HepG2 (cell line): Measurements from ENCODE around the gene PBOV1. TPM values are rescaled to one million over a fixed set of nuclear protein-coding genes. Genes with fewer than 3 reads are reported as not detected.

ENCODE experiments used
- ATAC-seq: fragments of 200-7000 bp; cut with Tn5 transposase; 3 replicates; pipeline ENCODE4 v1.9.1; 2020; ENCODE audit warnings: mild to moderate bottlenecking, moderate library complexity
- BruUV-seq: library from RNA; stranded (reverse); fragments of 400-500 nt; replicated peaks from 2 replicates; lab custom pipeline; 2021; lab: Mats Ljungman, UMichigan
- CTCF ChIA-PET: fragments of 300-600 bp; formaldehyde crosslinking; extraction: SDS; loops from one replicate; lab custom pipeline; 2021; ENCODE audit warnings: low total read pairs, inconsistent platforms, low intra/inter-chr PET ratio; lab: Yijun Ruan, JAX
- POLR2A ChIA-PET: fragments of 350-600 bp; sonication (Branson Sonifier 250); formaldehyde crosslinking; loops from one replicate; lab custom pipeline; 2020; ENCODE audit warnings: antibody characterized with exemption, inconsistent platforms; lab: Yijun Ruan, JAX
- DNase-seq: peaks from one replicate; pipeline ENCODE4 v3.0.0-alpha.2; 2015; ENCODE audit warnings: low spot score
- FAIRE-seq: peaks from 3 replicates; lab custom pipeline; 2011; peaks lifted over from hg19 to GRCh38; lab: Jason Lieb, UNC
- H2AFZ ChIP-seq: one replicate; pipeline ENCODE4 v1.6.1; 2011; ENCODE audit warnings: low read length, inconsistent platforms
- H3K27ac ChIP-seq: fragments of 300-600 bp; 3 replicates; pipeline ENCODE4 v1.8.0; 2011; ENCODE audit warnings: mixed run types, mild to moderate bottlenecking, mixed read lengths, low read length, inconsistent platforms; ENCODE audit not compliant: insufficient read depth; ENCODE audit errors: extremely low read length
- H3K27me3 ChIP-seq, 2 experiments: fragments of 200-600 bp in 1 of 2; 2 replicates in 1 of 2; 3 replicates in 1 of 2; pipeline versions ENCODE4 v1.6.0 to v1.8.0; 2011; ENCODE audit warnings: low read length in 2 of 2, mild to moderate bottlenecking in 2 of 2, moderate library complexity in 2 of 2, inconsistent platforms in 1 of 2; ENCODE audit not compliant: insufficient read depth in 2 of 2, control insufficient read depth in 1 of 2
- H3K36me3 ChIP-seq, 2 experiments: fragments of 200-600 bp in 1 of 2; replicated peaks in 1 of 2; 2 replicates in 1 of 2; 3 replicates in 1 of 2; pipeline versions ENCODE4 v1.5.1 to v1.8.0; 2011; ENCODE audit warnings: low read length in 2 of 2, inconsistent platforms in 1 of 2; ENCODE audit not compliant: insufficient read depth in 2 of 2, control insufficient read depth in 1 of 2
- H3K4me1 ChIP-seq: 2 replicates; pipeline ENCODE4 v1.5.1; 2012; ENCODE audit warnings: low read length, inconsistent platforms; ENCODE audit not compliant: insufficient read depth
- H3K4me2 ChIP-seq: 2 replicates; pipeline ENCODE4 v1.6.0; 2011; ENCODE audit warnings: low read depth, low read length, inconsistent platforms
- H3K4me3 ChIP-seq, 3 experiments: fragments of 200-600 bp in 1 of 3; sonication (generic), shearing (Covaris generic) in 1 of 3; replicated peaks in 1 of 3; 2 replicates each; pipeline ENCODE4 v1.5.1; 2011 to 2016; ENCODE audit warnings: low read length in 3 of 3, inconsistent platforms in 2 of 3, low read depth in 2 of 3, mild to moderate bottlenecking in 2 of 3, control low read depth in 1 of 3, mixed read lengths in 1 of 3; ENCODE audit not compliant: insufficient read depth in 1 of 3
- H3K79me2 ChIP-seq: one replicate; pipeline ENCODE4 v1.6.1; 2011; ENCODE audit warnings: low read length, inconsistent platforms; ENCODE audit not compliant: insufficient read depth
- H3K9ac ChIP-seq: 2 replicates; pipeline ENCODE4 v1.6.0; 2011; ENCODE audit warnings: mild to moderate bottlenecking, low read depth, low read length, inconsistent platforms; ENCODE audit not compliant: insufficient read depth
- H3K9me3 ChIP-seq: 2 replicates; pipeline ENCODE4 v1.5.1; 2012; ENCODE audit warnings: mild to moderate bottlenecking, low read length
- H4K20me1 ChIP-seq: 2 replicates; pipeline ENCODE4 v1.6.0; 2011; ENCODE audit warnings: inconsistent platforms, mild to moderate bottlenecking, low read length, moderate library complexity; ENCODE audit not compliant: insufficient read depth
- CTCF ChIP-seq: sonication (generic); formaldehyde crosslinking; IDR thresholded peaks from 2 replicates; pipeline ENCODE4 v1.5.0; 2020; ENCODE audit warnings: mild to moderate bottlenecking, missing genetic modification reagents, moderate library complexity
- ZNF460 ChIP-seq: sonication (generic); formaldehyde crosslinking; IDR thresholded peaks from 2 replicates; pipeline ENCODE4 v1.5.1; 2020; ENCODE audit warnings: missing genetic modification reagents, mild to moderate bottlenecking, borderline replicate concordance
- ZXDC ChIP-seq: sonication (generic); formaldehyde crosslinking; IDR thresholded peaks from 2 replicates; pipeline ENCODE4 v1.5.0; 2020; ENCODE audit warnings: mild to moderate bottlenecking, missing genetic modification reagents
- WGBS: methylation state at CpG from one replicate; pipeline ENCODE4 v1.1.6; 2017; ENCODE audit warnings: low lambda C conversion rate; 5-methylcytosine and 5-hydroxymethylcytosine counted together
- in situ Hi-C: cut with HindIII; loops from 2 replicates; pipeline ENCODE4 v1.10.0; 2017; ENCODE audit warnings: low pct_unique_long_range_greater_than_20kb; ENCODE audit not compliant: extremely low pct_ligation_motif_present
- intact Hi-C: fragments of 100-400 bp; cut with micrococcal nuclease; formaldehyde crosslinking; loops from one replicate; pipeline ENCODE4 v1.10.0; 2022; ENCODE audit not compliant: unreplicated experiment
- polyA plus RNA-seq, 8 experiments: library from polyadenylated mRNA; depleted of rRNA in 3 of 8; stranded (reverse) in 7 of 8; unstranded in 1 of 8; fragments of >200 nt; fragmentation: Illumina TruSeq in 4 of 8; extraction: Trizol in 4 of 8; gene quantifications; 2 replicates each; pipeline versions ENCODE4 v1.2.1 to v1.2.3, GENCODE V29; 2011 to 2016; ENCODE audit warnings: low read depth in 4 of 8, missing spikeins in 1 of 8, mixed read lengths in 1 of 8; ENCODE audit not compliant: insufficient read depth in 1 of 8
- total RNA-seq, 5 experiments: library from RNA; depleted of rRNA; stranded (reverse); fragments of >200 nt; fragmentation: Illumina TruSeq; extraction: Trizol; gene quantifications; 2 replicates each; pipeline ENCODE4 v1.2.3, GENCODE V29; 2016; ENCODE audit warnings: low read depth in 1 of 5

Gene PBOV1
- total and polyA plus RNA-seq, 2 of the 13 experiments (the other 11 are each of a cell fraction or from before 2014, with no cell fraction given), result not detected

GRCh38 chr6:138248011-138248410 lies 29.7 kb upstream of the PBOV1 start:
- BruUV-seq, result no TSS peak
- Histone ChIP-seq H2AFZ (no peak overlapping the region), H3K9me3 (no peaks in the 10 kb centered on the region), H3K4me3 (no peak overlapping the region), H3K9ac (no peak overlapping the region), H3K79me2 (no peaks in the 10 kb centered on the region), H3K27ac (no peak overlapping the region), H4K20me1 (no peaks in the 10 kb centered on the region), H3K27me3 (no peaks in the 10 kb centered on the region), H3K4me1 (peaks cover 18% of the 10 kb centered on the region), H3K4me2 (no peak overlapping the region), H3K36me3 (no peaks in the 10 kb centered on the region)
- intact Hi-C loops, result no loop called here
- CTCF ChIA-PET, result no interaction called here
- TF ChIP-seq CTCF (CRISPR knock-in tag), result peak; percentile 10; the same call in 1 of the 2 replicates
- TF ChIP-seq ZXDC, result no peak
- TF ChIP-seq ZNF460 (CRISPR knock-in tag), result no peak
- FAIRE-seq (no peak), ATAC-seq (no peak), DNase-seq (no peak)
- in situ Hi-C loops, result no loop called here
- 74% methylated on average over 7 of the region's 7 CpGs for whole genome bisulfite sequencing
- POLR2A ChIA-PET, result no interaction called here
